LNCaP clone FGC (cell line): ENCODE results near the gene MAGI1.

Source experiments
- DNase-seq: peaks from one replicate; pipeline ENCODE4 v3.0.0-alpha.2; 2011; ENCODE audit warnings: low read depth
- H3K4me3 ChIP-seq: 2 replicates; pipeline ENCODE4 v1.5.1; 2011; ENCODE audit warnings: mild to moderate bottlenecking, low read depth, low read length, control low read depth
- TF ChIP-seq, protein P1 (sequence below): IDR thresholded peaks from 2 replicates; pipeline ENCODE4 v1.5.1; 2012; ENCODE audit warnings: mild to moderate bottlenecking; ENCODE audit not compliant: control insufficient read depth, insufficient read depth; ENCODE audit errors: extremely low read depth

MAGI1 gene

DNA sequence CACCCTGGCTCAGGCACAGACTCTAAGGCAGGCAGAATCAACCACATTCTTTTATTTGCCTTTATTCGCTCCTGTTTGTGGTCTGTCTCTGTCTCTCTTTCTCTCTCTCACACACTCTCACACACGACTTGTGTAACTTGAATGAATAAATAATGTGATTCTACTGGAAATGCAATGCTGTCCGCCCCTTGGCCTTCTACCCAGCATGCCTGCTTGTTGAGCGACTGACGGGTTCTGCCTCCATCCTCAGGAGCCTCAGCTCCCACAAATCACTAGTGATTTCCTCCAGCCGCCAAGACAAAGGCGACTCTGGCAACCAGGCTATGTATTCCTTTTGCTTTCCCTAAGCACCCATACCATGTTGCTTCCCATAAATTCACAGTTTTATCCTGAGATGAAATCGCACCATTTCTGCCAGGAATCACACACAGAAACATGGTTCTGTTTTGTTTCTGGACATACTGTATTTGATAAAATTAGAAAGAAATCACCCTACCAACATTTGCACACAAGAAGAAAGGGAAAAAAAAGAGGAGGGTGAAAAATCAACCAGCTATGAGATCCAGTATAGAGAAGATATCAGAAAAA lies 460.8 kb downstream of the MAGI1 start:
- TF ChIP-seq, protein P1, sequence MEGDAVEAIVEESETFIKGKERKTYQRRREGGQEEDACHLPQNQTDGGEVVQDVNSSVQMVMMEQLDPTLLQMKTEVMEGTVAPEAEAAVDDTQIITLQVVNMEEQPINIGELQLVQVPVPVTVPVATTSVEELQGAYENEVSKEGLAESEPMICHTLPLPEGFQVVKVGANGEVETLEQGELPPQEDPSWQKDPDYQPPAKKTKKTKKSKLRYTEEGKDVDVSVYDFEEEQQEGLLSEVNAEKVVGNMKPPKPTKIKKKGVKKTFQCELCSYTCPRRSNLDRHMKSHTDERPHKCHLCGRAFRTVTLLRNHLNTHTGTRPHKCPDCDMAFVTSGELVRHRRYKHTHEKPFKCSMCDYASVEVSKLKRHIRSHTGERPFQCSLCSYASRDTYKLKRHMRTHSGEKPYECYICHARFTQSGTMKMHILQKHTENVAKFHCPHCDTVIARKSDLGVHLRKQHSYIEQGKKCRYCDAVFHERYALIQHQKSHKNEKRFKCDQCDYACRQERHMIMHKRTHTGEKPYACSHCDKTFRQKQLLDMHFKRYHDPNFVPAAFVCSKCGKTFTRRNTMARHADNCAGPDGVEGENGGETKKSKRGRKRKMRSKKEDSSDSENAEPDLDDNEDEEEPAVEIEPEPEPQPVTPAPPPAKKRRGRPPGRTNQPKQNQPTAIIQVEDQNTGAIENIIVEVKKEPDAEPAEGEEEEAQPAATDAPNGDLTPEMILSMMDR, result no peak
- no peak overlapping the region for H3K4me3 ChIP-seq
- DNase-seq, result no peak

DNA sequence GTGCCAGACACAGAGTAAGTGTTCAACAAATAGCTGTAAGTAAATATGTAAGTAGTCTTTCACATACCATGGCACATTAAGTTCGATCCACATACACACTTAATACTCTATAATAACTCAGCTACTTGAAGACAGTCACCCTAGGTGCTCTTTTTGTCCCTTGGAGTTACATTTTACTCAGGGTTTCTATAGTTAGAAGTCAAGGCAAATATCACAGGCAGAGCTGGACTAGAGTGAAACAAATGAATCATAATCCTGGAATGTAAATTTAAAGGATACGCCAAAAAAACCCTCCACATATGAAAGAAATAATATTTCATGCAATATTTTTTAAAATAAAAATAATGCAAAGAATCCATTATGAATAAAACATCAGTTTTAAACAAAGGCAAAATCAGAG lies 461.8 kb downstream of the MAGI1 start:
- TF ChIP-seq, protein P1, result no peak
- no peak overlapping the region for H3K4me3 ChIP-seq
- no peak for DNase-seq

DNA sequence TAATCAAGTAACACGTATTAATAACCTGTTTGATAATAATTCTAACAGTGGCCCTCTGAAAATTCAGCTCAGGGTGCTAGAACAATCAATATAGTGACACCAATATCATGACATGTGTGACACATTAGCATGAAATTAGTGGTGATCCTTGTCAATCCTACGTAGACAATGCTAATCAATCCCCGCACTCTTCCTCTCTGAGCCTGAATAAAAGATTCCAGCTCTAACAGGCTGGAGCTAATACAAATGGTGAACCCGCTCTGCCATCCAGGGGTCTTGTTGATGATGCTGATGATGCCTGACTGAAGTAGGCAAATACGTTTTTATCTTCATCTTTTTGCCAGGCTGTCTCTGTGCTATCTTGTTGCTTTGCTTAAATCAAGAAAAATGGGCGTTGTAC lies 462.5 kb downstream of the MAGI1 start:
- TF ChIP-seq, protein P1, result no peak
- no peak overlapping the region for H3K4me3 ChIP-seq
- no peak for DNase-seq

DNA sequence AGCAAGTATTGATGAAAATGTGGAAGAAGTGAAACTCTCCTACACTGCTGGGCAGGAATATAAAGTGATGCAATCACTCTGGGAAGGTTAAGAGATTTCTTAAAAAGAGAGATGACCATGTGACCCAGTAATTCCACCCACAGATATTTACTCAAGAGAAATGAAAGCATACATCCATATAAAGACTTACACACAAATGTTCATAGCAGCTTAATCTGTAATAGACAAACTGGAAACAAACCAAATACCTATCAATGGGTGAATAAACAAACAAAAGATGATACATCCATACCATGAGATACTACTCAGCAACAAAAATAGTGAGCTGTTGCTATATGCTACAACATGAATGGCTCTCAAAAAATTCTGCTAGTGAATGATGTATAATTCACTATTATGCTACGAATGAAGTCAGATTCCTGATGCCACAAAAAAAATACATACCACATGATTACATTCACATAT lies 463.3 kb downstream of the MAGI1 start:
- DNase-seq, result peak; percentile 79
- TF ChIP-seq, protein P1, result no peak
- H3K4me3 ChIP-seq, result no peak overlapping the region

DNA sequence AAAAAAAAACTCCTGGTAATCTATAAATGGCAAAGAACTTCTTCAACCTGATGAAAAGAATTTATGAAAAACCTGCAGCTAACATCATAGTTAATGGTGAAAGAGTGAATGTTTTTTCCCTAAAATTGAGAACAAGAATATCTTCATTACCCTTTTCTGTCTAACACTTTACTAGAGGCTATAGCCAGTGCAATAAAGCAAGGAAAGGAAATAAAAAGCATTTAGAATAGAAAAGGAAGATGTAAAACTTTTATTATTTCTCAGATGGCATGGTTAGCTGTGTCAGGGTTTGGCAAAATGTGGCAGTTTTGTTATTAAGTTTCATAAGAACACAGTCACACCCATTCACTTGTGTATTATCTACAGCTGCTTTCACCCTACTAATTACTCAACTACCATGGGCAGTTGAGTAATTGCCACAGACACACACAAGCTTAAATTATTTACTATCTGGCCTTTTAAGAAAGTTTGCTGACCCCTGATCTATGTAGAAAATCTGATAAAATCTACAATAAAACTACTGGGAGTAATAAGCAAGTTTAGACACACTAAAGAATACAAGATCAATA lies 465.1 kb downstream of the MAGI1 start:
- no peak overlapping the region for H3K4me3 ChIP-seq
- TF ChIP-seq, protein P1, result no peak
- DNase-seq, result no peak

DNA sequence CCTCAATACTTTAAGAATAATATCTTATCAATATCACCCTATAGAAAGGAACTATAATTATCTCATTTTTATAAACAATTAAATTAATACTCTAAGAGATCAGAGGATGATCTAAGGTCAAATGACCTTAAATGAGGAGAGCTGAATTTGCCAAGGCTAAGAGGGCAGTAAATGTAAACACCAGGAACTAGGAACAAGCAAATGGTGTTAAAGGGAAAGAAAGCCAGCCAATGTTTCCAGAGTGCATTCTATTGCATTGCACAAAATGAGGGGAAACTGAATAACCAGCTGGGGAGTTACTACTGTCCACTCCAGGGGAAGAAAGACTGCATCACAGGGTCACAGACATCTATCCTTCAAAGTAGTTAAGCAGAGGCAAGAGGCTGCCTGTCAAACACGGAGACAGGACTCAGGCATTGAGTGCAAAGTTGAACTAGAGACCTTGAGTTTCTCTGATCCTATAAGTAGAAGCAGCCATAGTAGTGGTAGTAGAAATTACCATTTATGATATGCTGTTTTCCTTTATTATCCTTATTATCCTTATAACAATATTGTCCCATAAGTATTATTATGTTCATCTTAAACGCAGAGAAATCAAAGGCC lies 466.4 kb downstream of the MAGI1 start:
- H3K4me3 ChIP-seq, result no peak overlapping the region
- DNase-seq, result no peak
- TF ChIP-seq, protein P1, result no peak
